B cell (primary cell): ENCODE results near the gene DNAH2. TPM values are rescaled to one million over a fixed set of nuclear protein-coding genes. Genes with fewer than 3 reads are reported as not detected.
A peak's percentile ranks its signal among the peaks of the same experiment; 100 is the strongest.

Experiments
- ATAC-seq: fragments of 200-7000 bp; cut with Tn5 transposase; one replicate; pipeline ENCODE4 v1.10.0; 2021; ENCODE audit warnings: low read depth, mild to moderate bottlenecking, moderate number of reproducible peaks, moderate library complexity
- CTCF ChIA-PET: fragments of 350-600 bp; sonication (Branson Sonifier 250); formaldehyde crosslinking; loops from one replicate; lab custom pipeline; 2021; ENCODE audit warnings: antibody characterized with exemption, inconsistent platforms; lab: Charles Lee
- POLR2A ChIA-PET: fragments of 350-600 bp; sonication (Branson Sonifier 250); formaldehyde crosslinking; loops from one replicate; lab custom pipeline; 2021; ENCODE audit warnings: antibody characterized with exemption; lab: Charles Lee
- DNase-seq: peaks from one replicate; pipeline ENCODE4 v3.0.0; 2013
- H2AFZ ChIP-seq: 2 replicates; pipeline ENCODE4 v1.6.1; 2012; ENCODE audit warnings: mild to moderate bottlenecking, low read depth, low read length; ENCODE audit not compliant: insufficient read depth, poor library complexity, severe bottlenecking
- H3K27ac ChIP-seq, 2 donors: 1 replicate in 1 of 2; 2 replicates in 1 of 2; pipeline ENCODE4 v1.5.1; 2012 to 2013; ENCODE audit warnings: low read length in 2 of 2, mild to moderate bottlenecking in 2 of 2, moderate library complexity in 1 of 2
- H3K27me3 ChIP-seq, 4 experiments: fragments of 200-600 bp in 1 of 4; sonication (generic) in 1 of 4; replicated peaks in 1 of 4; 1 replicate in 2 of 4; 2 replicates in 2 of 4; pipeline versions ENCODE4 v1.6.1 to v1.7.0; 2013 to 2016; ENCODE audit warnings: low read length in 3 of 4, mild to moderate bottlenecking in 2 of 4, mixed read lengths in 1 of 4, moderate library complexity in 1 of 4; ENCODE audit not compliant: insufficient read depth in 4 of 4, control insufficient read depth in 3 of 4; ENCODE audit errors: control extremely low read depth in 1 of 4
- H3K36me3 ChIP-seq, 2 experiments: replicated peaks in 1 of 2; 1 replicate in 1 of 2; 2 replicates in 1 of 2; pipeline versions ENCODE4 v1.6.1 to v1.7.1; 2013; ENCODE audit warnings: low read length in 1 of 2; ENCODE audit not compliant: insufficient read depth in 2 of 2, control insufficient read depth in 1 of 2; ENCODE audit errors: control extremely low read depth in 1 of 2, extremely low read depth in 1 of 2
- H3K4me1 ChIP-seq, 2 donors: fragments of 200-600 bp in 1 of 2; sonication (generic) in 1 of 2; 1 replicate in 1 of 2; 2 replicates in 1 of 2; pipeline versions ENCODE4 v1.5.1 to v1.6.1; 2013 to 2017; ENCODE audit warnings: low read length in 2 of 2; ENCODE audit not compliant: control insufficient read depth in 2 of 2, insufficient read depth in 2 of 2
- H3K4me2 ChIP-seq: replicated peaks from 2 replicates; pipeline ENCODE3; 2012; ENCODE audit warnings: mild to moderate bottlenecking, low read depth, low read length; ENCODE audit not compliant: poor library complexity, severe bottlenecking
- H3K4me3 ChIP-seq, 5 experiments: fragments of 200-600 bp in 1 of 5; sonication (generic) in 1 of 5; 1 replicate in 3 of 5; 2 replicates in 2 of 5; pipeline versions ENCODE4 v1.5.1 to v1.7.0; 2011 to 2016; ENCODE audit warnings: low read length in 4 of 5, mild to moderate bottlenecking in 4 of 5, low read depth in 2 of 5, control low read depth in 1 of 5, moderate library complexity in 1 of 5; ENCODE audit not compliant: insufficient read depth in 1 of 5; ENCODE audit errors: control extremely low read depth in 1 of 5, extremely low read depth in 1 of 5
- H3K79me2 ChIP-seq: fragments of 200-600 bp; sonication (generic); one replicate; pipeline ENCODE4 v1.6.0; 2016; ENCODE audit warnings: low read length; ENCODE audit not compliant: control insufficient read depth, insufficient read depth
- H3K9ac ChIP-seq: fragments of 200-600 bp; sonication (generic); 2 replicates; pipeline ENCODE4 v1.6.1; 2017; ENCODE audit warnings: mild to moderate bottlenecking, low read length, moderate library complexity
- H3K9me3 ChIP-seq, 3 donors: one replicate each; pipeline versions ENCODE4 v1.6.1 to v1.7.1; 2013; ENCODE audit warnings: low read length in 2 of 3; ENCODE audit not compliant: control insufficient read depth in 2 of 3, insufficient read depth in 1 of 3; ENCODE audit errors: control extremely low read depth in 1 of 3
- H4K20me1 ChIP-seq: 2 replicates; pipeline ENCODE4 v1.6.0; 2012; ENCODE audit warnings: mild to moderate bottlenecking, low read length; ENCODE audit not compliant: insufficient read depth, control insufficient read depth, poor library complexity, severe bottlenecking
- H3K27ac Mint-ChIP-seq: one replicate; pipeline ENCODE4 v1.8.0; 2021; ENCODE audit warnings: mixed read lengths
- H3K27me3 Mint-ChIP-seq: one replicate; pipeline ENCODE4 v1.8.0; 2021; ENCODE audit warnings: mixed read lengths
- H3K4me1 Mint-ChIP-seq: one replicate; pipeline ENCODE4 v1.8.0; 2021; ENCODE audit warnings: mixed read lengths
- H3K4me3 Mint-ChIP-seq: one replicate; pipeline ENCODE4 v1.8.0; 2021; ENCODE audit warnings: mixed read lengths
- H3K9me3 Mint-ChIP-seq: one replicate; pipeline ENCODE4 v1.8.0; 2022; ENCODE audit warnings: mixed read lengths; ENCODE audit not compliant: insufficient read depth
- CTCF ChIP-seq: fragments of 200-600 bp; IDR thresholded peaks from one replicate; pipeline ENCODE4 v1.8.0; 2022; ENCODE audit warnings: antibody characterized with exemption, mild to moderate bottlenecking
- EZH2 ChIP-seq: IDR thresholded peaks from 2 replicates; pipeline ENCODE4 v1.6.1; 2012; ENCODE audit warnings: borderline replicate concordance, low read depth, mild to moderate bottlenecking, moderate library complexity, low read length; ENCODE audit not compliant: insufficient read depth, poor library complexity, severe bottlenecking
- WGBS: methylation state at CpG from one replicate; pipeline ENCODE4 v1.1.5; 2013; ENCODE audit warnings: missing lambda C conversion rate; ENCODE audit not compliant: insufficient coverage; 5-methylcytosine and 5-hydroxymethylcytosine counted together
- intact Hi-C: fragments of 100-400 bp; cut with micrococcal nuclease; formaldehyde crosslinking; loops from one replicate; pipeline ENCODE4 v1.10.0; 2022
- polyA plus RNA-seq: library from polyadenylated mRNA; depleted of rRNA; stranded (reverse); fragments of >200 nt; gene quantifications from 2 replicates; pipeline ENCODE4 v1.2.3, GENCODE V29; 2012
- total RNA-seq, 2 donors: library from RNA; stranded (reverse); fragments of 120-200 nt in 1 of 2; gene quantifications; 1 replicate in 1 of 2; 2 replicates in 1 of 2; pipeline versions ENCODE4 v1.2.3 to v1.2.4, GENCODE V29; 2013 to 2022

Gene DNAH2
- total and polyA plus RNA-seq, 2 donors (not counting 1 experiment from before 2014, with no cell fraction given) = 0.03 TPM; not detected in 1

GRCh38 chr17:7845359-7846062, 128.0 kb downstream of the DNAH2 start:
- Histone ChIP-seq H4K20me1 (peaks cover 68% of the 10 kb centered on the region), H3K27ac (peak overlapping the region; percentile 100), H3K4me3 (peak overlapping the region in 4 of 5 experiments; percentile 67 to 95 (median 94)), H3K4me2 (peak overlapping the region; percentile 100), H3K36me3 (peaks cover 0 to 33% of the 10 kb centered on the region in 2 experiments), H2AFZ (no peak overlapping the region), H3K79me2 (peaks cover 31% of the 10 kb centered on the region), H3K27me3 (no peaks in the 10 kb centered on the region), H3K9me3 (no peaks in the 10 kb centered on the region), H3K9ac (peak overlapping the region; percentile 100), H3K4me1 (peaks cover 18 to 46% of the 10 kb centered on the region in 2 donors)
- intact Hi-C loops = loop anchor here (10.0 kb wide), 1 partner anchor 231 kb away; the partner anchor contains the start of gene FXR2
- Mint-ChIP-seq H3K27me3 (no peaks in the 10 kb centered on the region), H3K4me1 (peaks cover 32% of the 10 kb centered on the region), H3K4me3 (peak overlapping the region; percentile 100), H3K27ac (peak overlapping the region; percentile 64), H3K9me3 (no peaks in the 10 kb centered on the region)
- WGBS = 94% methylated on average over 13 of the region's 15 CpGs
- ChIA-PET CTCF (interaction anchor here (0.7 to 5.7 kb wide), 11 partner anchors 11 to 143 kb away, joined by 3 to 53 read pairs (median 4); partner anchors contain the start of genes CYB5D1, KDM6B and NAA38), POLR2A (interaction anchor here (0.6 to 1.7 kb wide), 9 partner anchors 10 to 603 kb away, joined by 3 to 14 read pairs (median 5); partner anchors contain the start of genes CNTROB, CYB5D1, GABARAP and KDM6B)
- peak; percentile 40 for DNase-seq
- no peak for ATAC-seq
- TF ChIP-seq CTCF = no peak
- TF ChIP-seq EZH2 = no peak
